ENCODE measurements around the gene GSTA2.

DNA sequence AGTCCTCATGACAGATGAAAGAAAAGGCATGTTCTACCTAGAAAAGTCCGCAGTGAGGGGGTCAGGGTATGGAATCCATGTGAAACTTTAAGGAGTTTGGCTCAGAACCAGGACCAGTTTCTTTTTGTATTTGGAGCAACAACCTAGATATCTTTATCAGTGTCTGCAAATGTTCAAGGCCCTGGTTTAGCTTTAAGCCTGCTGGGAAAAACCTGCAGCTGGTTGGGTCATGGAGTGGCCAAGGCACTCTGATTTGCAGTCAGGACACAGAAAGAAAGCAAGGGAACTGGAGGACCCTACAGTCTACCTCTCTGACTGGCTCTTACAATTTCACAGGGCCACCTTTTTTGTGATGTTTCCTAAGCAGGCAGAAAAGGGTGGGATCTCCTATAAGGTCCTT is 33.7 kb downstream of the GSTA2 start:
- TF ChIP-seq, protein P1, sequence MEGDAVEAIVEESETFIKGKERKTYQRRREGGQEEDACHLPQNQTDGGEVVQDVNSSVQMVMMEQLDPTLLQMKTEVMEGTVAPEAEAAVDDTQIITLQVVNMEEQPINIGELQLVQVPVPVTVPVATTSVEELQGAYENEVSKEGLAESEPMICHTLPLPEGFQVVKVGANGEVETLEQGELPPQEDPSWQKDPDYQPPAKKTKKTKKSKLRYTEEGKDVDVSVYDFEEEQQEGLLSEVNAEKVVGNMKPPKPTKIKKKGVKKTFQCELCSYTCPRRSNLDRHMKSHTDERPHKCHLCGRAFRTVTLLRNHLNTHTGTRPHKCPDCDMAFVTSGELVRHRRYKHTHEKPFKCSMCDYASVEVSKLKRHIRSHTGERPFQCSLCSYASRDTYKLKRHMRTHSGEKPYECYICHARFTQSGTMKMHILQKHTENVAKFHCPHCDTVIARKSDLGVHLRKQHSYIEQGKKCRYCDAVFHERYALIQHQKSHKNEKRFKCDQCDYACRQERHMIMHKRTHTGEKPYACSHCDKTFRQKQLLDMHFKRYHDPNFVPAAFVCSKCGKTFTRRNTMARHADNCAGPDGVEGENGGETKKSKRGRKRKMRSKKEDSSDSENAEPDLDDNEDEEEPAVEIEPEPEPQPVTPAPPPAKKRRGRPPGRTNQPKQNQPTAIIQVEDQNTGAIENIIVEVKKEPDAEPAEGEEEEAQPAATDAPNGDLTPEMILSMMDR (IDR thresholded peaks at IDR 0.05): no peak
- TF ChIP-seq SIN3A (IDR thresholded peaks at IDR 0.05; ENCODE audit: borderline replicate concordance, insufficient read depth, low read depth, low read length) (no peak), POLR2AphosphoS5 (IDR thresholded peaks at IDR 0.05; ENCODE audit: low read depth, low read length) (no peak)
- TF ChIP-seq, protein P2, sequence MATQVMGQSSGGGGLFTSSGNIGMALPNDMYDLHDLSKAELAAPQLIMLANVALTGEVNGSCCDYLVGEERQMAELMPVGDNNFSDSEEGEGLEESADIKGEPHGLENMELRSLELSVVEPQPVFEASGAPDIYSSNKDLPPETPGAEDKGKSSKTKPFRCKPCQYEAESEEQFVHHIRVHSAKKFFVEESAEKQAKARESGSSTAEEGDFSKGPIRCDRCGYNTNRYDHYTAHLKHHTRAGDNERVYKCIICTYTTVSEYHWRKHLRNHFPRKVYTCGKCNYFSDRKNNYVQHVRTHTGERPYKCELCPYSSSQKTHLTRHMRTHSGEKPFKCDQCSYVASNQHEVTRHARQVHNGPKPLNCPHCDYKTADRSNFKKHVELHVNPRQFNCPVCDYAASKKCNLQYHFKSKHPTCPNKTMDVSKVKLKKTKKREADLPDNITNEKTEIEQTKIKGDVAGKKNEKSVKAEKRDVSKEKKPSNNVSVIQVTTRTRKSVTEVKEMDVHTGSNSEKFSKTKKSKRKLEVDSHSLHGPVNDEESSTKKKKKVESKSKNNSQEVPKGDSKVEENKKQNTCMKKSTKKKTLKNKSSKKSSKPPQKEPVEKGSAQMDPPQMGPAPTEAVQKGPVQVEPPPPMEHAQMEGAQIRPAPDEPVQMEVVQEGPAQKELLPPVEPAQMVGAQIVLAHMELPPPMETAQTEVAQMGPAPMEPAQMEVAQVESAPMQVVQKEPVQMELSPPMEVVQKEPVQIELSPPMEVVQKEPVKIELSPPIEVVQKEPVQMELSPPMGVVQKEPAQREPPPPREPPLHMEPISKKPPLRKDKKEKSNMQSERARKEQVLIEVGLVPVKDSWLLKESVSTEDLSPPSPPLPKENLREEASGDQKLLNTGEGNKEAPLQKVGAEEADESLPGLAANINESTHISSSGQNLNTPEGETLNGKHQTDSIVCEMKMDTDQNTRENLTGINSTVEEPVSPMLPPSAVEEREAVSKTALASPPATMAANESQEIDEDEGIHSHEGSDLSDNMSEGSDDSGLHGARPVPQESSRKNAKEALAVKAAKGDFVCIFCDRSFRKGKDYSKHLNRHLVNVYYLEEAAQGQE (IDR thresholded peaks at IDR 0.05; ENCODE audit: insufficient read depth in 1 of 2, low read depth in 2 of 2, low read length in 1 of 2): no peak
